NCI-H1417 (cell line): ENCODE data around the gene CAT.

Experiments
- DNase-seq, 3 experiments: peaks; one replicate each; lab custom pipeline; 2025; lab: John Stamatoyannopoulos, UW

CAT gene

GRCh38 chr11:34425360-34425759, 13.4 kb upstream of the CAT start:
- DNase-seq: no peak

GRCh38 chr11:34425867-34426266, 12.9 kb upstream of the CAT start:
- DNase-seq: no peak

GRCh38 chr11:34426766-34427185, 12.0 kb upstream of the CAT start:
- no peak for DNase-seq

GRCh38 chr11:34427186-34427805, 11.4 kb upstream of the CAT start:
- DNase-seq: no peak

DNA sequence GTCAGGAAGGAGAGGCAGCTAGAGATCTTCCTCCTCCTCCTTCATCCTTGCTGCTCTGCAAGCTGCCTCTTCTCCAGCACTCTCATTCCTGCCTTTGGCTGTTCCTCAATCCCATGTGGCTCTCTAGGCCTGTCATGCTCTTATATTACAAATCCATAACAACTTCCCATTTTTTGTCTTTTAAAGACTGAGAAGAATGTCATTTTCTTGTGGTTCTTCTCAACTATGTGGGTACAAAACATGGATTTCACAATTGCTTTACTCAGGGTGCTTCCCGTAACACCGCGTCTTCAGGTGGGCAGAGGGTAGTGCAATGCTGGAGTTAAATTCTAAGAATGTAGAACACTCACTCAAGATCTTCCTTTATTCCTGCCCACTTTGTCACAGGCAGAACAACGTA, 6.8 kb upstream of the CAT start:
- DNase-seq: no peak

DNA sequence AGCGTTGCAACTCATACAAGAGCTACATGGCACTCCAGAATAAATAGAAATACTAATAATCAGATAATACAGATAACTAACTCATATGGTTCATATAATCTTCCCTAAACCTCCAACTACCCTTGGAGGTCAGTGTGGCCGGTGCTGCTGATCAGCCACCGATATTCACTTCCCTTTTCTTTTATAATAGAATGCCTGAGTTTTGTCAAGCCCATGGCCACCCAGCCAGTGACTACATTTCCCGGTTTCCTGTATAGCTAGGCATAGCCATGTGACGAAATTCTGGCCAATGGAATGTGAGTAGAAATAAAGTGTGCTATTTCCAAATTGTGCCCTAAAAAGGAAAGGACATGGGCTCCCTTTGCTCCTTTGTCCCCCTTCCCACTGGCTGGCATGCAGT, 5.9 kb upstream of the CAT start:
- no peak for DNase-seq

DNA sequence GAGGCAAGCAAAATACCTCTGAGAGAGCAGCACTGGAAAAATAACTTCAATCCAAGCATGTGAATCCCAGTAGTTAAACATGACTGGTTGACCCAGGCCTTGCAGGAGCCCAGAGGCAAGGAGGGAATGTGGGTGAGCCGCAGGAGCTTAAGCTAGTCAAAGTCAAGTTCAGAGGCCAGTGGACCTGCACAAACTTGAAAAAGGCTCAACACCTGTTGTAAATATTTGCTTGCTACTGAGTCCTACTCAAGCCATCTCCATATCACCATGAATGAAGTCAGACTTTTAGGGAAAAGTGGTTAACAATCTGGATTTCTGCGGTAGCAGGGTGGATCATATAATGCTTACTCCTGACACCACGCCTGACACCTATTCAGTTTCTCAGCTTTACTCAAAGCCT, 4.8 kb upstream of the CAT start:
- no peak for DNase-seq

GRCh38 chr11:34437224-34438125, 1.3 kb upstream of the CAT start:
- no peak for DNase-seq

DNA sequence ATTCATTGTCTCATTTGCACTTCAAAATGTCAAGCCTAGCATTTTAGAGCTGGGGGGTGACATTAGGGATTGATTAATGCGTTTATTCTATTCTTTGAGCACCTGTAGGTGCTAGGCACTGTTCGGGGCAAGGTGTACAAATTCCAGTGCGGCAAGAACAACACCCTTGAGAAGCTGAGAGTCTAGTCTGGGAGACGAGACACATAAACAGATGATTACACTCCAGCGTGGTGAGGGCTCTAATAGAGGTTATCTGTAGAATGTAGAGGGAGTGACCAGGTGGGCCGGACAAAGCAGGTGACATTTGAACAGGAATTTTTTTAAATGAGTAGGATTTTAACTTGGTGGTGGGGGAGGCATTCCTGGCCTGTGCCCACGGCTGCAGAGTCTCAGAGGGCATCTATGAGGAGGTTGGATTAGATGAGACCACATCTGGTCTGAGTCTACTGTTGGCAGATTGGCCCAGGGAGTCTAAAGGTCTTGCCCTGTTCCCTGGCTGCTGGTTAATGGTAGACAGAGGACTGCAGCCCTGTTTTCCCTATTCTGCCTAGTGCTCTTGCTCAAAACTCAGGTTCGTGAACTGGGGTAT, 970 bp downstream of the CAT start:
- DNase-seq: peak in 2 of 3 experiments; percentile 32 to 56

- DNase-seq: no peak
These were observed 3.1 kb downstream of the CAT start for GRCh38 chr11:34441814-34442213.

- DNase-seq: no peak
These were observed 4.4 kb downstream of the CAT start for GRCh38 chr11:34443136-34443535.

DNA sequence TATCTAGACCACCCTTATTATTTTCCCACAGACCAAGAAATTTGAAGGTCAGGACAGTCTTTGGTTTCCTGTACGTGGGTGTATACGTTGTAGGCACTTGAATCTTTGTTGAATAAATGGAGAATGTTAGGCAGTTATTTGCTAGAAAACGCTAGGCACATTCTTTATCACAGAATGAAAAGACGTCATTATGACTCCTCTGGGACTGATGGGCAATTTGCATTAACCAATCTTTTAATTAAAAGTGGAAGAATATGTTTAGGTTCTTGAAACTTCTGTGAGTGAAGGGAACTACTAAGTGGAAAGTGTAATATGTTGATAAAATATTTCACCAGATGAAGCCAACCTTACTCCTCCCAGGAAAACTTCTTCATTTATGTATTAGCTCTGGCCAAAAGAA, 5.7 kb downstream of the CAT start:
- DNase-seq: no peak

DNA sequence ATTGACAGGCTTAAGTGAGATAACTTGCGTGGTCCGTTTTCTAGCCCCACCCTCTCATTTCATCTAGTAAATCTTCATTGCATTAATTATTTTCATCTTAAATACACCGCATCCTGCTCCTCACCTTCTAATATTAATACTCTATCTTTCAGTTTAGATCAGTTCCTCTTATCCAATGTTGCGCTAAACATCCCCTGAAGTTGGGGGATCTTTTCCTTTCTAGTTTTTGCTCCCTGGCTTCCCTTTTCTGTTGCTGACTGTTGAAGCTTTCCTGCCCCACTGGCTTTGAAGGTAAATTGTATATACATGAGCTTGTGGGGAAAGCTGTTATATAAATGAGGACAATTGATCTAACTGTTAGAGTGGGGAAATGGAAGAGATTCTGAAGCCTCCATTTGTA, 7.2 kb downstream of the CAT start:
- DNase-seq: no peak

- DNase-seq: no peak
These were observed 7.7 kb downstream of the CAT start for GRCh38 chr11:34446386-34446785.

DNA sequence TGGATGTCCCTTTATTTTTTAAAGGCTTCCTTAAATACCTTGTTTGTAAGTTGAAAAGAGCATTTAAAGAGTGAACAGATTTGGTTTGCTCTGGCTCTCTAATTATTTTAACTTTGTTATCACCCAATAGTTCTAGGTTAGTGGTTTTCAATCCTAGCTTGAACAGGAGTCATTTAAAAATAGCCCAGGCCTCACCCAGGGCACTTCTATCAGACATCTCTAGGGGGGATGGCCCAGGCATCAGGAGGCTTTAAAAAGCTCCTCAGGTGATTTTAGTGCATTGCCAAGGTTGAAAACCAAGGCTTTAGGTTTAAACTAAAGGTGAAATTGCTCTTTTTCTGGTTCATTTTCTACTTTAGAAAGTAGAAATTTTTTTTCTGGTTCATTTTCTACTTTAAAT, 8.3 kb downstream of the CAT start:
- DNase-seq: no peak

DNA sequence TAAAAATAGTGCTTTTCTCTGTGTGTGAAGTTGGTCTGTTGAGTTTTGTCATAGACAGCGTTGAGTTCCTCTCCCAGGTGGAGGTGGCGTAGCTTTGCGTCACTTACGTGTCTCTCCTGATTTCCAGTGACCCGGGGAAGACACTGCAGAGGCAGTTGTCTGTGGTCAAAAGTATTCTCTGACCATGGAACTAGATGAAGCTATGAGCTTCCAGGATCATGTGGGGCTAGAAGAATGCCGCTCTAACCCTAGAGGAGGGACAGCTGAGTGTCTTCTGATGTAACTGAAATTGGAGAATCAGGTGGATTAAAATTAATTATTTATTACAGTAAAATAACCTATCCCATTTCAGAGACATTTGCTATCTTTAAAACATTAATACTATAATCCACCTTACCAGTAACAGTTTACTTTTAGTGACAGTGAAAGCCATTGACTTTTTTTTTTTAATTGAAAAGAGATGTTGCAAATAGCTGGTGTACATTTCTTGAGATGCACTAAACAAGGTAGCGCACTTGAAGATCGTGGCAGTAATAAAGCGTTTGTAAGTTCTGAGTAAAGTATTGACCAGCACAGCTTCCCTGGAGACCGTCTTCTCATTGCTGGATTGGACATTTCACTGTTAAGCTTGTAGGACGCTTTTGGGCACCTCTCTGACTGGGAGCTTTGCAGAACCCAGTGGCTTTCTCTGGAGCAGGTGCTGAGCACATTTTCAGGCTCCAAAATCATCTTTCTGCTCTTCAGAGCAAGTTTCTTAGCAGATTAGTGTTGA, 9.7 kb downstream of the CAT start:
- DNase-seq: no peak

DNA sequence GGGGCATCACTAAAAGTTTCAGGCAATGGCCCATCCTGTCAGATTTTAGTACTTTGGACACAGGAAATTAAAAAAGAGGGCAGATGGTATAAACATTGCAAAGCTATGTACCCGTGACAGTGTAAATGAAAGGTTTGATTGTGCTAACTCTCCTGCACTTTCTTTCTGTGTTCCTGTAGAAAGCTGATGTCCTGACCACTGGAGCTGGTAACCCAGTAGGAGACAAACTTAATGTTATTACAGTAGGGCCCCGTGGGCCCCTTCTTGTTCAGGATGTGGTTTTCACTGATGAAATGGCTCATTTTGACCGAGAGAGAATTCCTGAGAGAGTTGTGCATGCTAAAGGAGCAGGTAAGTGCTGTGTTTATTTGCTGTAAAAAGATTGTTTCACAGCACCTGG, 10.3 kb downstream of the CAT start:
- no peak for DNase-seq

GRCh38 chr11:34451053-34451452, 12.3 kb downstream of the CAT start:
- no peak for DNase-seq

GRCh38 chr11:34454308-34455032, 15.7 kb downstream of the CAT start:
- DNase-seq: no peak

- DNase-seq: no peak
These were observed 18.9 kb downstream of the CAT start for GRCh38 chr11:34457607-34458006.

- no peak for DNase-seq
These were observed 19.8 kb downstream of the CAT start for GRCh38 chr11:34458525-34458924.
